PC-3 (cell line): ENCODE results near the gene ARHGEF18. TPM values are rescaled to one million over a fixed set of nuclear protein-coding genes. Genes with fewer than 3 reads are reported as not detected.

Source experiments
- ATAC-seq: fragments of 200-7000 bp; cut with Tn5 transposase; 2 replicates; pipeline ENCODE4 v1.9.1; 2020; ENCODE audit warnings: mild to moderate bottlenecking, moderate library complexity
- Bru-seq: library from RNA; stranded (reverse); fragments of 400-500 nt; gene quantifications from one replicate; lab custom pipeline; 2021; lab: Mats Ljungman, UMichigan
- BruChase-seq, 2 experiments: library from RNA; stranded (reverse); fragments of 400-500 nt; gene quantifications; one replicate each; lab custom pipeline; 2021; lab: Mats Ljungman, UMichigan
- BruUV-seq: library from RNA; stranded (reverse); fragments of 400-500 nt; replicated peaks from 2 replicates; lab custom pipeline; 2021; lab: Mats Ljungman, UMichigan
- CTCF ChIA-PET: fragments of 300-600 bp; sonication (Branson Sonifier 250); formaldehyde crosslinking; loops from one replicate; lab custom pipeline; 2022; ENCODE audit warnings: antibody characterized with exemption; lab: Charles Lee
- POLR2A ChIA-PET: fragments of 300-600 bp; sonication (Branson Sonifier 250); formaldehyde crosslinking; loops from one replicate; lab custom pipeline; 2022; ENCODE audit warnings: antibody characterized with exemption; ENCODE audit not compliant: unreplicated experiment; lab: Charles Lee
- DNase-seq: peaks from one replicate; pipeline ENCODE4 v3.0.0-alpha.2; 2015
- H2AFZ ChIP-seq: fragments of 300-600 bp; sonication (generic); 2 replicates; pipeline ENCODE4 v1.6.0; 2016; ENCODE audit warnings: antibody characterized with exemption, low read length
- H3F3A ChIP-seq: fragments of 300-600 bp; sonication (generic); one replicate; pipeline ENCODE4 v1.6.0; 2017; ENCODE audit warnings: antibody characterized with exemption, low read length, control low read depth, mild to moderate bottlenecking; ENCODE audit not compliant: unreplicated experiment
- H3K27ac ChIP-seq: fragments of 300-600 bp; sonication (generic); 2 replicates; pipeline ENCODE4 v1.5.1; 2016; ENCODE audit warnings: mild to moderate bottlenecking, low read length
- H3K27me3 ChIP-seq: fragments of 300-600 bp; sonication (generic); 2 replicates; pipeline ENCODE4 v1.6.1; 2016; ENCODE audit warnings: low read length, mixed read lengths
- H3K36me3 ChIP-seq: fragments of 300-600 bp; sonication (generic); 2 replicates; pipeline ENCODE4 v1.6.1; 2016; ENCODE audit warnings: low read depth, mixed run types, low read length, mixed read lengths
- H3K4me1 ChIP-seq: fragments of 300-600 bp; sonication (generic); 2 replicates; pipeline ENCODE4 v1.5.1; 2016; ENCODE audit warnings: low read length; ENCODE audit not compliant: insufficient read depth
- H3K4me2 ChIP-seq: fragments of 300-600 bp; sonication (generic); 2 replicates; pipeline ENCODE4 v1.6.0; 2016; ENCODE audit warnings: low read length
- H3K4me3 ChIP-seq: fragments of 300-600 bp; sonication (generic); 2 replicates; pipeline ENCODE4 v1.5.1; 2016; ENCODE audit warnings: mild to moderate bottlenecking, low read length, mixed read lengths
- H3K79me2 ChIP-seq: fragments of 300-600 bp; sonication (generic); 2 replicates; pipeline ENCODE4 v1.6.1; 2017; ENCODE audit warnings: low read length, mixed read lengths
- H3K9ac ChIP-seq: fragments of 300-600 bp; sonication (generic); 2 replicates; pipeline ENCODE4 v1.6.0; 2016; ENCODE audit warnings: mild to moderate bottlenecking, low read length
- H3K9me2 ChIP-seq: fragments of 300-600 bp; sonication (generic); replicated peaks from 2 replicates; pipeline ENCODE4 v1.6.1; 2016; ENCODE audit warnings: mixed run types, low read length, mixed read lengths
- H3K9me3 ChIP-seq: fragments of 300-600 bp; sonication (generic); 2 replicates; pipeline ENCODE4 v1.6.1; 2016; ENCODE audit warnings: low read length, mixed read lengths
- H4K20me1 ChIP-seq: fragments of 300-600 bp; sonication (generic); 2 replicates; pipeline ENCODE4 v1.6.1; 2016; ENCODE audit warnings: low read length, mixed read lengths
- CTCF ChIP-seq: fragments of 300-600 bp; sonication (generic); conservative IDR thresholded peaks from 2 replicates; pipeline ENCODE4 v1.5.1; 2017; ENCODE audit warnings: antibody characterized with exemption, low read depth, mild to moderate bottlenecking, low read length
- EZH2 ChIP-seq: fragments of 300-600 bp; sonication (generic); IDR thresholded peaks from one replicate; pipeline ENCODE4 v1.6.1; 2017; ENCODE audit warnings: antibody characterized with exemption, mild to moderate bottlenecking, low read length; ENCODE audit not compliant: unreplicated experiment
- EZH2phosphoT487 ChIP-seq: fragments of 300-600 bp; sonication (generic); IDR thresholded peaks from 2 replicates; pipeline ENCODE4 v1.6.1; 2018; ENCODE audit warnings: mild to moderate bottlenecking, antibody characterized with exemption, low read length, borderline replicate concordance
- intact Hi-C: fragments of 100-400 bp; cut with micrococcal nuclease; formaldehyde crosslinking; loops from 2 replicates; pipeline ENCODE4 v1.9.0; 2023
- long read RNA-seq: library from polyadenylated mRNA; unstranded; transcript quantifications from one replicate; pipeline ENCODE4 v2.0.0, GENCODE V29; 2021; ENCODE audit not compliant: unreplicated experiment
- total RNA-seq: library from RNA; depleted of rRNA; stranded (reverse); fragments of >200 nt; gene quantifications from 2 replicates; pipeline ENCODE4 v1.2.3, GENCODE V29; 2014; rRNA removed

ARHGEF18 gene
- total RNA-seq (65.1 and 66.8 TPM in 2 replicates), Bru-seq, nascent RNA (percentile 84 among the genes with signal in this experiment), BruChase-seq, experiment 1, labeled RNA remaining after a 6-hour chase (percentile 95 among the genes with signal in this experiment), BruChase-seq, experiment 2, labeled RNA remaining after a 2-hour chase (percentile 92 among the genes with signal in this experiment)
- long read RNA-seq, partial matches to known transcripts, result 155 of 170 reads
- long read RNA-seq, other reads (novel, unspliced or antisense), result 15 of 170 reads

GRCh38 chr19:7348587-7349230, at the start of gene ARHGEF18:
Gene ARHGEF18, plus strand, starts transcription at chr19:7348937. Its CDS starts 13,954 bp downstream, at chr19:7362891.
- Histone ChIP-seq H3K4me1 (0 out of 2 replicates have a peak, but pooled peaks cover 7% of the 10 kb centered on the region), H3K27me3 (peaks cover 6% of the 10 kb centered on the region; the same call in 1 of the 2 replicates), H3K9me3 (no peaks in the 10 kb centered on the region), H3F3A (no peaks in the 10 kb centered on the region), H3K4me2 (no peak within 1 kb of the TSS), H3K4me3 (no peak within 1 kb of the TSS), H3K36me3 (no peaks in the 10 kb centered on the region), H4K20me1 (no peaks in the 10 kb centered on the region), H2AFZ (no peak within 1 kb of the TSS), H3K9me2 (no peaks in the 10 kb centered on the region), H3K9ac (no peak within 1 kb of the TSS), H3K27ac (no peak within 1 kb of the TSS), H3K79me2 (no peaks in the 10 kb centered on the region)
- ATAC-seq (no peak), DNase-seq (no peak)
- no TSS peak for BruUV-seq
- TF ChIP-seq CTCF (no peak), EZH2phosphoT487 (no peak), EZH2 (no peak)
- ChIA-PET CTCF (interaction anchor here (0.6 kb wide), 1 partner anchor 48 kb away, joined by 9 read pairs; no protein-coding TSS in a partner anchor), POLR2A (no interaction called here)
- intact Hi-C loops, result no loop called here

- no peak overlapping the region for H3K4me3 ChIP-seq
- POLR2A ChIA-PET, result interaction anchor here (0.5 kb wide), 1 partner anchor 105 kb away, joined by 4 read pairs; no protein-coding TSS in a partner anchor
- no peak overlapping the region for H3K9ac ChIP-seq
- no peaks in the 10 kb centered on the region for H3K79me2 ChIP-seq
- no peaks in the 10 kb centered on the region for H3K9me2 ChIP-seq
- no peaks in the 10 kb centered on the region for H4K20me1 ChIP-seq
- BruUV-seq, result no TSS peak
- H3K4me2 ChIP-seq, result no peak overlapping the region
- H3K27me3 ChIP-seq, result peaks cover 7% of the 10 kb centered on the region; the same call in 1 of the 2 replicates
- ATAC-seq, result no peak
- no peaks in the 10 kb centered on the region for H3F3A ChIP-seq
- H2AFZ ChIP-seq, result no peak overlapping the region
- no peaks in the 10 kb centered on the region for H3K9me3 ChIP-seq
- DNase-seq, result no peak
- TF ChIP-seq EZH2phosphoT487, result no peak
- TF ChIP-seq CTCF, result no peak
- TF ChIP-seq EZH2, result no peak
- no peak overlapping the region for H3K27ac ChIP-seq
- intact Hi-C loops, result no loop called here
- CTCF ChIA-PET, result no interaction called here
- no peaks in the 10 kb centered on the region for H3K4me1 ChIP-seq
- H3K36me3 ChIP-seq, result no peaks in the 10 kb centered on the region
These were observed 47.2 kb upstream of the ARHGEF18 start for GRCh38 chr19:7301525-7301924.

GRCh38 chr19:7303470-7303869, 45.3 kb upstream of the ARHGEF18 start:
- Histone ChIP-seq H3F3A (no peaks in the 10 kb centered on the region), H3K36me3 (no peaks in the 10 kb centered on the region), H3K27me3 (peaks cover 4% of the 10 kb centered on the region; the same call in 1 of the 2 replicates), H3K4me3 (no peak overlapping the region), H3K27ac (no peak overlapping the region), H2AFZ (no peak overlapping the region), H3K4me1 (no peaks in the 10 kb centered on the region), H4K20me1 (no peaks in the 10 kb centered on the region), H3K79me2 (no peaks in the 10 kb centered on the region), H3K9ac (no peak overlapping the region), H3K9me3 (no peaks in the 10 kb centered on the region), H3K9me2 (no peaks in the 10 kb centered on the region), H3K4me2 (no peak overlapping the region)
- intact Hi-C loops, result no loop called here
- no TSS peak for BruUV-seq
- no peak for TF ChIP-seq EZH2
- no peak for TF ChIP-seq EZH2phosphoT487
- no peak for TF ChIP-seq CTCF
- DNase-seq, result no peak
- CTCF ChIA-PET, result no interaction called here
- no peak for ATAC-seq
- POLR2A ChIA-PET, result no interaction called here
